Endothelial cell of umbilical vein (primary cell): Measurements from ENCODE around the gene KIAA1614. TPM values are rescaled to one million over a fixed set of nuclear protein-coding genes. Genes with fewer than 3 reads are reported as not detected.

ENCODE experiments used
- BruUV-seq: library from RNA; stranded (reverse); fragments of 400-500 nt; replicated peaks from 2 replicates; lab custom pipeline; 2021; lab: Mats Ljungman, UMichigan
- CTCF ChIA-PET: fragments of 300-600, 350-600 bp; sonication (Branson Sonifier 250); formaldehyde crosslinking; loops from one replicate; lab custom pipeline; 2021; ENCODE audit warnings: antibody characterized with exemption, inconsistent platforms; lab: Charles Lee
- POLR2A ChIA-PET: fragments of 300-600, 350-600 bp; sonication (Branson Sonifier 250); formaldehyde crosslinking; loops from one replicate; lab custom pipeline; 2021; ENCODE audit warnings: antibody characterized with exemption, inconsistent platforms; lab: Charles Lee
- DNase-seq: peaks from one replicate; pipeline ENCODE4 v3.0.0-alpha.2; 2011; ENCODE audit warnings: low read depth, low spot score
- FAIRE-seq: peaks from 2 replicates; lab custom pipeline; 2011; peaks lifted over from hg19 to GRCh38; lab: Jason Lieb, UNC
- H2AFZ ChIP-seq: 2 replicates; pipeline ENCODE4 v1.6.0; 2012; ENCODE audit warnings: low read depth, low read length, control low read depth, inconsistent platforms
- H3K27ac ChIP-seq: 2 replicates; pipeline ENCODE4 v1.5.1; 2011; ENCODE audit warnings: low read depth, mild to moderate bottlenecking, control low read depth, low read length, moderate library complexity; ENCODE audit not compliant: insufficient read depth
- H3K27me3 ChIP-seq, 2 experiments: 2 replicates each; pipeline versions ENCODE4 v1.6.0 to v1.6.1; 2011; ENCODE audit warnings: low read length in 2 of 2, mixed read lengths in 1 of 2; ENCODE audit not compliant: control insufficient read depth in 2 of 2, insufficient read depth in 2 of 2
- H3K36me3 ChIP-seq, 2 experiments: 2 replicates in 1 of 2; 3 replicates in 1 of 2; pipeline ENCODE4 v1.5.1; 2011; ENCODE audit warnings: low read length in 2 of 2, mild to moderate bottlenecking in 1 of 2, moderate library complexity in 1 of 2; ENCODE audit not compliant: control insufficient read depth in 2 of 2, insufficient read depth in 2 of 2; ENCODE audit errors: extremely low read depth in 1 of 2
- H3K4me1 ChIP-seq: 3 replicates; pipeline ENCODE4 v1.5.1; 2011; ENCODE audit warnings: mild to moderate bottlenecking, low read length; ENCODE audit not compliant: control insufficient read depth, insufficient read depth; ENCODE audit errors: extremely low read depth
- H3K4me2 ChIP-seq: 2 replicates; pipeline ENCODE4 v1.6.1; 2011; ENCODE audit warnings: low read length, control low read depth, mixed read lengths; ENCODE audit not compliant: insufficient read depth
- H3K4me3 ChIP-seq, 3 experiments: fragments of 200-600 bp in 1 of 3; sonication (generic), shearing (Covaris generic) in 1 of 3; replicated peaks in 1 of 3; 2 replicates each; pipeline ENCODE4 v1.5.1; 2011 to 2016; ENCODE audit warnings: control low read depth in 3 of 3, low read length in 3 of 3, mild to moderate bottlenecking in 2 of 3, inconsistent platforms in 1 of 3, low read depth in 1 of 3, moderate library complexity in 1 of 3; ENCODE audit not compliant: insufficient read depth in 1 of 3
- H3K79me2 ChIP-seq: 2 replicates; pipeline ENCODE4 v1.6.0; 2012; ENCODE audit warnings: low read length, inconsistent platforms; ENCODE audit not compliant: control insufficient read depth, insufficient read depth
- H3K9ac ChIP-seq: replicated peaks from 2 replicates; pipeline ENCODE3; 2011; ENCODE audit warnings: low read length, control low read depth; ENCODE audit not compliant: insufficient read depth; ENCODE audit errors: extremely low read depth
- H3K9me1 ChIP-seq: replicated peaks from 3 replicates; pipeline ENCODE4 v1.6.0; 2011; ENCODE audit warnings: mild to moderate bottlenecking, low read length; ENCODE audit not compliant: control insufficient read depth, insufficient read depth; ENCODE audit errors: extremely low read depth
- H3K9me3 ChIP-seq: replicated peaks from 2 replicates; pipeline ENCODE4 v1.5.1; 2012; ENCODE audit warnings: low read length, inconsistent platforms; ENCODE audit not compliant: control insufficient read depth, insufficient read depth
- H4K20me1 ChIP-seq: replicated peaks from 2 replicates; pipeline ENCODE3; 2011; ENCODE audit warnings: mild to moderate bottlenecking, low read length; ENCODE audit not compliant: control insufficient read depth, insufficient read depth; ENCODE audit errors: extremely low read depth
- FOS ChIP-seq: IDR thresholded peaks from 2 replicates; pipeline ENCODE4 v1.6.1; 2011; ENCODE audit warnings: mild to moderate bottlenecking, low read length, moderate library complexity, borderline replicate concordance; ENCODE audit not compliant: insufficient read depth
- GATA2 ChIP-seq: IDR thresholded peaks from 2 replicates; pipeline ENCODE4 v1.7.0; 2011; ENCODE audit warnings: low read depth, mild to moderate bottlenecking, moderate library complexity, mixed read lengths, low read length; ENCODE audit not compliant: insufficient read length, insufficient read depth
- JUN ChIP-seq: IDR thresholded peaks from 2 replicates; pipeline ENCODE4 v1.6.1; 2011; ENCODE audit warnings: borderline replicate concordance, low read depth; ENCODE audit not compliant: insufficient read length, insufficient read depth
- MYC ChIP-seq: IDR thresholded peaks from one replicate; pipeline ENCODE4 v1.6.1; 2011; ENCODE audit warnings: mild to moderate bottlenecking, low read depth, low read length
- POLR2A ChIP-seq: IDR thresholded peaks from 2 replicates; pipeline ENCODE4 v1.6.1; 2012; ENCODE audit warnings: low read depth, mild to moderate bottlenecking, control low read depth, low read length
- POLR2AphosphoS5 ChIP-seq: IDR thresholded peaks from 2 replicates; pipeline ENCODE4 v1.6.1; 2012; ENCODE audit warnings: low read depth, mild to moderate bottlenecking, control low read depth, low read length, moderate library complexity; ENCODE audit not compliant: insufficient read depth
- dilution Hi-C: fragments of 300-500 bp; cut with MboI; formaldehyde crosslinking; loops from one replicate; pipeline ENCODE4 v1.15.0; 2019; ENCODE audit warnings: low sequenced_read_pairs; ENCODE audit not compliant: extremely low pct_ligation_motif_present
- intact Hi-C: fragments of 100-400 bp; cut with micrococcal nuclease; formaldehyde crosslinking; loops from one replicate; pipeline ENCODE4 v1.10.0; 2022
- polyA plus RNA-seq, 4 experiments: library from polyadenylated mRNA; depleted of rRNA in 3 of 4; stranded (reverse) in 3 of 4; unstranded in 1 of 4; fragments of >200 nt; gene quantifications; 2 replicates each; pipeline versions ENCODE4 v1.2.1 to v1.2.3, GENCODE V29; 2011 to 2012; ENCODE audit warnings: missing spikeins in 1 of 4
- total RNA-seq: library from RNA; stranded (reverse); gene quantifications from 2 replicates; pipeline ENCODE4 v1.2.3, GENCODE V29; 2021

Gene KIAA1614
- total and polyA plus RNA-seq, 2 donors (not counting 3 experiments of a cell fraction or from before 2014, with no cell fraction given): 1.0 to 2.0 TPM

- CTCF ChIA-PET: interaction anchor here (1.0 to 2.4 kb wide), 2 partner anchors 9 to 189 kb away, joined by 4 to 8 read pairs; no protein-coding TSS in a partner anchor
Measured at GRCh38 chr1:180952657-180953013, 39.9 kb downstream of the KIAA1614 start.

GRCh38 chr1:180953291-180954004 lies 40.8 kb downstream of the KIAA1614 start:
- H3K9me3 ChIP-seq: no peaks in the 10 kb centered on the region
- peaks cover 6% of the 10 kb centered on the region for H3K4me1 ChIP-seq
- no peaks in the 10 kb centered on the region for H4K20me1 ChIP-seq
- POLR2A ChIA-PET: no interaction called here
- no peak overlapping the region for H3K27ac ChIP-seq
- no TSS peak for BruUV-seq
- no peak overlapping the region for H2AFZ ChIP-seq
- no peaks in the 10 kb centered on the region for H3K9me1 ChIP-seq
- CTCF ChIA-PET: interaction anchor here (2.4 kb wide), 1 partner anchor 8 kb away, joined by 8 read pairs; no protein-coding TSS in a partner anchor
- H3K36me3 ChIP-seq: peaks cover 0 to 6% of the 10 kb centered on the region in 2 experiments
- intact Hi-C loops (loop anchor here (2.0 to 5.0 kb wide), 2 partner anchors 69 to 189 kb away; partner anchors contain the start of gene STX6), dilution Hi-C loops (no loop called here)
- TF ChIP-seq POLR2A (no peak), MYC (no peak)
- H3K9ac ChIP-seq: peak overlapping the region; percentile 47
- DNase-seq: no peak
- H3K4me3 ChIP-seq: peak overlapping the region; percentile 30 to 51 (median 40)
- H3K27me3 ChIP-seq: no peaks in the 10 kb centered on the region
- peak overlapping the region; percentile 78 for H3K4me2 ChIP-seq
- FAIRE-seq: no peak
- H3K79me2 ChIP-seq: no peaks in the 10 kb centered on the region

More at GRCh38 chr1:180952657-180953013, 39.9 kb downstream of the KIAA1614 start:
- Histone ChIP-seq H3K9me1 (no peaks in the 10 kb centered on the region), H3K4me1 (peaks cover 6% of the 10 kb centered on the region), H3K36me3 (peaks cover 0 to 6% of the 10 kb centered on the region in 2 experiments), H3K79me2 (no peaks in the 10 kb centered on the region), H3K27ac (no peak overlapping the region), H3K27me3 (no peaks in the 10 kb centered on the region), H3K4me2 (no peak overlapping the region), H3K9me3 (no peaks in the 10 kb centered on the region), H3K4me3 (no peak overlapping the region), H4K20me1 (no peaks in the 10 kb centered on the region), H2AFZ (no peak overlapping the region), H3K9ac (no peak overlapping the region)
- no peak for TF ChIP-seq POLR2A
- TF ChIP-seq FOS: no peak
- no peak for TF ChIP-seq GATA2
- TF ChIP-seq POLR2AphosphoS5: no peak
- no peak for TF ChIP-seq MYC
- TF ChIP-seq JUN: no peak
- intact Hi-C loops (loop anchor here (5.0 kb wide), 1 partner anchor 190 kb away; no protein-coding TSS in a partner anchor), dilution Hi-C loops (no loop called here)
- no peak for FAIRE-seq
- DNase-seq: no peak
- BruUV-seq: no TSS peak
- POLR2A ChIA-PET: no interaction called here
